H1 (cell line): Measurements from ENCODE around the gene GRM5. TPM values are rescaled to one million over a fixed set of nuclear protein-coding genes. Genes with fewer than 3 reads are reported as not detected.

Experiments
- CTCF ChIA-PET: fragments of 300-600 bp; sonication (Branson Sonifier 250); formaldehyde crosslinking; loops from one replicate; lab custom pipeline; 2021; ENCODE audit not compliant: partially characterized antibody; lab: Charles Lee
- POLR2A ChIA-PET: fragments of 300-600 bp; sonication (Branson Sonifier 250); formaldehyde crosslinking; loops from one replicate; lab custom pipeline; 2021; ENCODE audit warnings: inconsistent platforms; ENCODE audit not compliant: partially characterized antibody; lab: Charles Lee
- DNase-seq, 2 experiments: peaks; one replicate each; pipeline versions ENCODE4 v3.0.0 to v3.0.0-alpha.2; 2010 to 2022; ENCODE audit warnings: low spot score in 2 of 2, low read depth in 1 of 2, mixed read lengths in 1 of 2
- FAIRE-seq: peaks from 2 replicates; lab custom pipeline; 2011; peaks lifted over from hg19 to GRCh38; lab: Jason Lieb, UNC
- H2AFZ ChIP-seq: 2 replicates; pipeline ENCODE4 v1.8.1; 2012; ENCODE audit warnings: low read length, inconsistent platforms
- H2AK5ac ChIP-seq: 2 replicates; pipeline ENCODE4 v1.6.1; 2013; ENCODE audit warnings: low read depth, low read length
- H2BK120ac ChIP-seq: replicated peaks from 2 replicates; pipeline ENCODE3; 2013; ENCODE audit warnings: low read depth, low read length, inconsistent platforms
- H2BK12ac ChIP-seq: 2 replicates; pipeline ENCODE4 v1.6.1; 2013; ENCODE audit warnings: low read depth, low read length
- H2BK15ac ChIP-seq: 2 replicates; pipeline ENCODE4 v1.6.1; 2013; ENCODE audit warnings: low read length
- H2BK20ac ChIP-seq: 2 replicates; pipeline ENCODE4 v1.6.1; 2013; ENCODE audit warnings: low read length
- H2BK5ac ChIP-seq: 2 replicates; pipeline ENCODE4 v1.6.1; 2013; ENCODE audit warnings: low read depth, low read length
- H3K14ac ChIP-seq: 2 replicates; pipeline ENCODE4 v1.6.1; 2013; ENCODE audit warnings: inconsistent platforms; ENCODE audit not compliant: insufficient read length
- H3K18ac ChIP-seq: 2 replicates; pipeline ENCODE4 v1.6.1; 2013; ENCODE audit warnings: low read length; ENCODE audit errors: extremely low read depth
- H3K23ac ChIP-seq: 2 replicates; pipeline ENCODE4 v1.6.1; 2013; ENCODE audit warnings: inconsistent platforms; ENCODE audit not compliant: insufficient read length
- H3K23me2 ChIP-seq: 2 replicates; pipeline ENCODE4 v1.6.1; 2013; ENCODE audit warnings: low read depth, low read length
- H3K27ac ChIP-seq: 2 replicates; pipeline ENCODE4 v1.6.1; 2011; ENCODE audit warnings: low read depth, low read length, inconsistent platforms
- H3K27me3 ChIP-seq, 4 experiments: replicated peaks in 1 of 4; 1 replicate in 1 of 4; 2 replicates in 3 of 4; pipeline versions ENCODE4 v1.6.1 to v1.8.1; 2011 to 2013; ENCODE audit warnings: low read length in 3 of 4, mild to moderate bottlenecking in 3 of 4, inconsistent platforms in 2 of 4, mixed read lengths in 2 of 4, moderate library complexity in 1 of 4; ENCODE audit not compliant: control insufficient read depth in 3 of 4, insufficient read depth in 3 of 4; ENCODE audit errors: extremely low read depth in 1 of 4
- H3K36me3 ChIP-seq, 4 experiments: 2 replicates each; pipeline versions ENCODE4 v1.6.1 to v1.8.1; 2011 to 2013; ENCODE audit warnings: mild to moderate bottlenecking in 4 of 4, low read length in 3 of 4, moderate library complexity in 2 of 4, control low read depth in 1 of 4, inconsistent platforms in 1 of 4; ENCODE audit not compliant: insufficient read depth in 4 of 4, control insufficient read depth in 2 of 4
- H3K4ac ChIP-seq: replicated peaks from 2 replicates; pipeline ENCODE3; 2013; ENCODE audit warnings: low read length, low read depth, mixed read lengths, inconsistent platforms; ENCODE audit not compliant: insufficient read length
- H3K4me1 ChIP-seq, 4 experiments: replicated peaks in 1 of 4; 1 replicate in 1 of 4; 2 replicates in 3 of 4; pipeline versions ENCODE4 v1.6.1 to v1.8.1; 2011 to 2013; ENCODE audit warnings: low read length in 3 of 4, inconsistent platforms in 2 of 4, mixed read lengths in 1 of 4; ENCODE audit not compliant: insufficient read depth in 4 of 4, control insufficient read depth in 3 of 4
- H3K4me2 ChIP-seq, 2 experiments: 2 replicates each; pipeline versions ENCODE4 v1.6.1 to v1.8.1; 2011 to 2013; ENCODE audit warnings: low read depth in 2 of 2, low read length in 2 of 2, control low read depth in 1 of 2, inconsistent platforms in 1 of 2, mild to moderate bottlenecking in 1 of 2; ENCODE audit not compliant: insufficient read depth in 1 of 2
- H3K4me3 ChIP-seq, 4 experiments: fragments of 200-600, 300-600 bp in 1 of 4; sonication (generic), shearing (Covaris generic), sonication (Bioruptor Twin) in 1 of 4; 2 replicates each; pipeline versions ENCODE4 v1.5.1 to v1.8.1; 2011 to 2016; ENCODE audit warnings: low read length in 4 of 4, low read depth in 3 of 4, control low read depth in 2 of 4, inconsistent platforms in 2 of 4, mild to moderate bottlenecking in 2 of 4, mixed read lengths in 1 of 4, moderate library complexity in 1 of 4; ENCODE audit not compliant: insufficient read depth in 2 of 4; ENCODE audit errors: extremely low read depth in 1 of 4
- H3K56ac ChIP-seq: replicated peaks from 2 replicates; pipeline ENCODE3; 2013; ENCODE audit warnings: low read depth, mild to moderate bottlenecking, mixed read lengths, low read length, inconsistent platforms; ENCODE audit not compliant: insufficient read length
- H3K79me1 ChIP-seq: 2 replicates; pipeline ENCODE4 v1.6.1; 2013; ENCODE audit warnings: low read depth, low read length, control low read depth
- H3K79me2 ChIP-seq, 2 experiments: 2 replicates each; pipeline versions ENCODE4 v1.6.1 to v1.8.1; 2012 to 2013; ENCODE audit warnings: low read length in 2 of 2, mild to moderate bottlenecking in 2 of 2, inconsistent platforms in 1 of 2; ENCODE audit not compliant: insufficient read depth in 2 of 2, control insufficient read depth in 1 of 2
- H3K9ac ChIP-seq, 4 experiments: replicated peaks in 1 of 4; 1 replicate in 1 of 4; 2 replicates in 3 of 4; pipeline versions ENCODE4 v1.6.1 to v1.8.1; 2011 to 2013; ENCODE audit warnings: low read depth in 3 of 4, low read length in 3 of 4, control low read depth in 2 of 4, mild to moderate bottlenecking in 2 of 4, moderate library complexity in 2 of 4, inconsistent platforms in 1 of 4; ENCODE audit errors: extremely low read depth in 1 of 4
- H3K9me3 ChIP-seq, 2 experiments: 2 replicates each; pipeline versions ENCODE4 v1.6.1 to v1.8.1; 2012 to 2013; ENCODE audit warnings: mild to moderate bottlenecking in 2 of 2, moderate library complexity in 2 of 2, control low read depth in 1 of 2, inconsistent platforms in 1 of 2, low read depth in 1 of 2, low read length in 1 of 2, mixed read lengths in 1 of 2; ENCODE audit not compliant: insufficient read depth in 2 of 2
- H4K20me1 ChIP-seq, 2 experiments: replicated peaks in 1 of 2; 2 replicates each; pipeline versions ENCODE3 to v1.8.1; 2011 to 2013; ENCODE audit warnings: inconsistent platforms in 2 of 2, low read length in 2 of 2, mild to moderate bottlenecking in 1 of 2; ENCODE audit not compliant: insufficient read depth in 2 of 2, control insufficient read depth in 1 of 2
- H4K5ac ChIP-seq: 2 replicates; pipeline ENCODE4 v1.6.1; 2013; ENCODE audit warnings: low read length, low read depth, mixed read lengths, inconsistent platforms; ENCODE audit not compliant: insufficient read length
- H4K8ac ChIP-seq: 2 replicates; pipeline ENCODE4 v1.8.0; 2013; ENCODE audit warnings: mild to moderate bottlenecking, moderate library complexity, low read length, inconsistent platforms; ENCODE audit not compliant: insufficient read depth; ENCODE audit errors: extremely low read depth
- H4K91ac ChIP-seq: replicated peaks from 2 replicates; pipeline ENCODE3; 2013; ENCODE audit warnings: low read length, mixed read lengths, inconsistent platforms; ENCODE audit not compliant: insufficient read length
- CREB1 ChIP-seq: IDR thresholded peaks from 2 replicates; pipeline ENCODE4 v1.6.1; 2012; ENCODE audit warnings: inconsistent platforms
- EP300 ChIP-seq, 2 experiments: IDR thresholded peaks; 1 replicate in 1 of 2; 2 replicates in 1 of 2; pipeline ENCODE4 v1.6.1; 2011 to 2012; ENCODE audit warnings: low read depth in 2 of 2, low read length in 2 of 2, mild to moderate bottlenecking in 2 of 2, borderline replicate concordance in 1 of 2, inconsistent platforms in 1 of 2, moderate library complexity in 1 of 2
- EZH2 ChIP-seq: fragments of 200-600 bp; sonication (generic); IDR thresholded peaks from 2 replicates; pipeline ENCODE4 v1.7.1; 2012; ENCODE audit warnings: low read depth, mild to moderate bottlenecking, moderate library complexity, low read length, inconsistent platforms; ENCODE audit not compliant: severe bottlenecking
- KDM1A ChIP-seq: fragments of 200-600, 300-600 bp; sonication (generic); IDR thresholded peaks from 2 replicates; pipeline ENCODE4 v1.7.1; 2016; ENCODE audit warnings: mild to moderate bottlenecking, low read length, borderline replicate concordance
- KDM4A ChIP-seq: IDR thresholded peaks from one replicate; pipeline ENCODE4 v1.7.1; 2012; ENCODE audit warnings: low read depth, mild to moderate bottlenecking, moderate library complexity, low read length, inconsistent platforms; ENCODE audit not compliant: severe bottlenecking
- RAD21 ChIP-seq, 2 experiments: IDR thresholded peaks in 1 of 2; conservative IDR thresholded peaks in 1 of 2; 2 replicates each; pipeline ENCODE4 v1.6.1; 2011; ENCODE audit warnings: low read depth in 2 of 2, low read length in 2 of 2, improper control_type of control experiment in 1 of 2, inconsistent platforms in 1 of 2, mild to moderate bottlenecking in 1 of 2, moderate library complexity in 1 of 2
- SIX5 ChIP-seq: IDR thresholded peaks from 2 replicates; pipeline ENCODE4 v1.6.1; 2011; ENCODE audit warnings: mild to moderate bottlenecking, low read depth, low read length
- WGBS, 2 experiments: shearing (Covaris generic) in 1 of 2; methylation state at CpG; one replicate each; pipeline versions ENCODE4 v1.1.6 to v1.1.7; 2013 to 2015; ENCODE audit warnings: low lambda C conversion rate in 2 of 2, mixed read lengths in 2 of 2, inconsistent platforms in 1 of 2, low coverage in 1 of 2, missing lambda C conversion rate in 1 of 2; ENCODE audit not compliant: insufficient replicate concordance in 2 of 2, insufficient coverage in 1 of 2, insufficient read length in 1 of 2; ENCODE audit errors: extremely low coverage in 1 of 2, missing lambda C conversion rate in 1 of 2; 5-methylcytosine and 5-hydroxymethylcytosine counted together
- polyA plus RNA-seq, 7 experiments: library from polyadenylated mRNA; depleted of rRNA in 3 of 7; stranded (reverse) in 5 of 7; unstranded in 2 of 7; fragments of >200 nt in 5 of 7; fragments of 200-250 nt in 2 of 7; gene quantifications; 1 replicate in 5 of 7; 2 replicates in 1 of 7; 4 replicates in 1 of 7; pipeline versions ENCODE4 v1.2.1 to v1.2.3, GENCODE V29; 2011 to 2013; ENCODE audit warnings: missing spikeins in 2 of 7, mixed read lengths in 2 of 7
- total RNA-seq: library from RNA; stranded (reverse); fragmentation: NEBNext Ultra II Directional; extraction: Animal tissue kit (Norgen Biotek cat#: 25700); gene quantifications from 2 replicates; pipeline ENCODE4 v1.2.1, GENCODE V29; 2021

Gene GRM5
- total and polyA plus RNA-seq, 2 of the 8 experiments (the other 6 are each of a cell fraction or from before 2014, with no cell fraction given) = 0.15 to 0.43 TPM

DNA sequence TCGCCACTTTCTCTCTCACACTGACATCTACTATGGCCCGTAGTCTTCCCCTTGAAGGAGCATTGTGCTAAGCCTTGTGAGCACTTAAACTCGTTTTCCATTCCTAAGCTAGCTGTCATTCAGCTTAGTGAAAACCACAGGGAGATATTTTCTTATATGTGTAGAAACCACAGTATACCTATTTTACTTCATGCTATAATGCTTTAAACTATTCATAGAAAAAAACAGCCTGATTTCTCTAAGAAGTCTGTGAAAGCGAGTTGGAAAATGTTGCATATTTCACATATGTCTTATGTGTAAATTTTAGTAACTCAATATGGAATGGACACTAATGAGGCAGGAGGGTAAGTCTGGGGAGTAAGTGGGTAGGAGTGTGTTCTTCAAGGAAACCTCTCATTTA lies 534.0 kb downstream of the GRM5 start:
- Histone ChIP-seq H3K9me3 (no peaks in the 10 kb centered on the region), H4K20me1 (no peaks in the 10 kb centered on the region), H3K4me3 (no peak overlapping the region), H2BK5ac (no peak overlapping the region), H4K8ac (no peak overlapping the region), H2BK120ac (no peak overlapping the region), H2AFZ (no peak overlapping the region), H3K79me2 (no peaks in the 10 kb centered on the region), H4K5ac (no peak overlapping the region), H3K23ac (no peak overlapping the region), H2BK15ac (no peak overlapping the region), H2BK12ac (no peak overlapping the region), H3K18ac (no peak overlapping the region), H3K79me1 (no peaks in the 10 kb centered on the region), H3K14ac (no peak overlapping the region), H4K91ac (no peak overlapping the region), H3K27me3 (no peaks in the 10 kb centered on the region), H3K36me3 (no peaks in the 10 kb centered on the region), H3K4me2 (no peak overlapping the region), H3K4me1 (no peaks in the 10 kb centered on the region), H3K4ac (no peak overlapping the region), H3K56ac (no peak overlapping the region), H2BK20ac (no peak overlapping the region), H3K23me2 (no peaks in the 10 kb centered on the region), H2AK5ac (no peak overlapping the region), H3K9ac (peak overlapping the region in 1 of 4 experiments; percentile 8; a peak in 1 of 7 replicates), H3K27ac (no peak overlapping the region)
- DNase-seq (no peak), FAIRE-seq (no peak)
- CTCF ChIA-PET = interaction anchor here (0.6 kb wide), 1 partner anchor 576 kb away, joined by 3 read pairs; no protein-coding TSS in a partner anchor
- WGBS, 2 experiments = 88% methylated on average over 4 of the region's 4 CpGs; no CpG with 5 or more reads in 1 of the 2 experiments
- TF ChIP-seq KDM1A = no peak
- no peak for TF ChIP-seq RAD21 (IDR thresholded peaks at IDR 0.05 in 1 of 2, conservative IDR thresholded peaks at IDR 0.05 in 1 of 2; ENCODE audit: low read depth in 2 of 2, low read length in 2 of 2)
- TF ChIP-seq EZH2 = no peak
- no peak for TF ChIP-seq CREB1
- no peak for TF ChIP-seq KDM4A
- no peak for TF ChIP-seq SIX5
- no peak for TF ChIP-seq EP300 (IDR thresholded peaks at IDR 0.05; ENCODE audit: borderline replicate concordance in 1 of 2, low read depth in 2 of 2, low read length in 2 of 2)
- POLR2A ChIA-PET = no interaction called here
